OCI-LY7 (cell line): ENCODE measurements around the gene CFAP74. TPM values are rescaled to one million over a fixed set of nuclear protein-coding genes. Genes with fewer than 3 reads are reported as not detected.

ENCODE experiments used
- BruUV-seq: library from RNA; stranded (reverse); fragments of 400-500 nt; replicated peaks from 2 replicates; lab custom pipeline; 2021; lab: Mats Ljungman, UMichigan
- CTCF ChIA-PET: fragments of 300-600 bp; sonication (Branson Sonifier 250); formaldehyde crosslinking; loops from one replicate; lab custom pipeline; 2022; ENCODE audit warnings: antibody characterized with exemption; ENCODE audit not compliant: unreplicated experiment; lab: Charles Lee
- POLR2A ChIA-PET: fragments of 300-600 bp; sonication (Branson Sonifier 250); formaldehyde crosslinking; loops from one replicate; lab custom pipeline; 2022; ENCODE audit warnings: antibody characterized with exemption; lab: Charles Lee
- DNase-seq: peaks from one replicate; pipeline ENCODE4 v3.0.0-alpha.2; 2015; ENCODE audit warnings: low spot score
- H2AFZ ChIP-seq: fragments of 200-600 bp; sonication (generic), shearing (Covaris generic); 2 replicates; pipeline ENCODE4 v1.6.1; 2014; ENCODE audit warnings: mild to moderate bottlenecking, antibody characterized with exemption, low read length, moderate library complexity
- H3K27ac ChIP-seq: fragments of 200-600 bp; sonication (generic); 2 replicates; pipeline ENCODE4 v1.5.1; 2014; ENCODE audit warnings: mixed run types, low read depth, mild to moderate bottlenecking, moderate library complexity, low read length, inconsistent platforms; ENCODE audit not compliant: poor library complexity, severe bottlenecking
- H3K36me3 ChIP-seq: fragments of 200-600 bp; sonication (generic); 2 replicates; pipeline ENCODE4 v1.6.1; 2014; ENCODE audit warnings: mild to moderate bottlenecking, antibody characterized with exemption, low read length, moderate library complexity, mixed read lengths; ENCODE audit not compliant: insufficient read depth
- H3K4me1 ChIP-seq: fragments of 200-600 bp; sonication (generic); 2 replicates; pipeline ENCODE4 v1.5.1; 2014; ENCODE audit warnings: mild to moderate bottlenecking, low read length; ENCODE audit not compliant: insufficient read depth, poor library complexity, severe bottlenecking
- H3K4me2 ChIP-seq: fragments of 200-600 bp; sonication (generic); 2 replicates; pipeline ENCODE4 v1.6.1; 2014; ENCODE audit warnings: mild to moderate bottlenecking, low read length
- H3K4me3 ChIP-seq: fragments of 200-600 bp; sonication (generic); 2 replicates; pipeline ENCODE4 v1.5.1; 2014; ENCODE audit warnings: mild to moderate bottlenecking, low read depth, low read length; ENCODE audit not compliant: poor library complexity, severe bottlenecking
- H3K79me2 ChIP-seq: fragments of 200-600 bp; sonication (generic); 2 replicates; pipeline ENCODE4 v1.6.1; 2016; ENCODE audit warnings: low read depth, mild to moderate bottlenecking, low read length, moderate library complexity, mixed read lengths; ENCODE audit not compliant: insufficient read depth
- H3K9me2 ChIP-seq: fragments of 200-600 bp; sonication (generic); 2 replicates; pipeline ENCODE4 v1.6.1; 2016; ENCODE audit warnings: mild to moderate bottlenecking, low read length, mixed read lengths; ENCODE audit not compliant: insufficient read depth
- H3K9me3 ChIP-seq: fragments of 200-600 bp; sonication (generic); 2 replicates; pipeline ENCODE4 v1.6.1; 2014; ENCODE audit warnings: mild to moderate bottlenecking, mixed run types, low read length, mixed read lengths
- H4K20me1 ChIP-seq: fragments of 200-600 bp; sonication (generic); 2 replicates; pipeline ENCODE4 v1.6.1; 2014; ENCODE audit warnings: mild to moderate bottlenecking, antibody characterized with exemption, low read length, moderate library complexity, mixed read lengths; ENCODE audit not compliant: insufficient read depth
- CTCF ChIP-seq: fragments of 200-600 bp; sonication (generic); conservative IDR thresholded peaks from 2 replicates; pipeline ENCODE4 v1.5.1; 2014; ENCODE audit warnings: mild to moderate bottlenecking, antibody characterized with exemption, low read length, moderate library complexity, mixed read lengths
- EZH2phosphoT487 ChIP-seq: fragments of 200-600 bp; sonication (generic); IDR thresholded peaks from 2 replicates; pipeline ENCODE4 v1.6.1; 2018; ENCODE audit warnings: low read depth, borderline replicate concordance, mild to moderate bottlenecking, mixed run types, antibody characterized with exemption, low read length, moderate library complexity, mixed read lengths
- intact Hi-C: fragments of 100-400 bp; cut with micrococcal nuclease; formaldehyde crosslinking; loops from one replicate; pipeline ENCODE4 v1.10.0; 2022; ENCODE audit not compliant: unreplicated experiment
- total RNA-seq, 2 experiments: library from RNA; depleted of rRNA in 1 of 2; stranded (reverse); fragments of >200 nt in 1 of 2; shearing (Covaris generic) in 1 of 2; gene quantifications; 2 replicates each; pipeline ENCODE4 v1.2.3, GENCODE V29; 2014 to 2022

Gene CFAP74
- total RNA-seq, 2 experiments from 2014 or later = not detected

- no TSS peak for BruUV-seq
- Histone ChIP-seq H3K4me3 (no peak overlapping the region), H2AFZ (no peak overlapping the region), H3K9me2 (no peaks in the 10 kb centered on the region), H4K20me1 (no peaks in the 10 kb centered on the region), H3K9me3 (no peaks in the 10 kb centered on the region), H3K36me3 (no peaks in the 10 kb centered on the region), H3K4me2 (no peak overlapping the region), H3K27ac (no peak overlapping the region), H3K4me1 (no peaks in the 10 kb centered on the region), H3K79me2 (no peaks in the 10 kb centered on the region)
- ChIA-PET POLR2A (no interaction called here), CTCF (interaction anchor here (1.0 to 1.1 kb wide), 2 partner anchors 83 to 102 kb away, joined by 3 to 5 read pairs; no protein-coding TSS in a partner anchor)
- intact Hi-C loops = no loop called here
- no peak for TF ChIP-seq CTCF
- TF ChIP-seq EZH2phosphoT487 = no peak
- DNase-seq = no peak
Observed at GRCh38 chr1:2042830-2043773, 39.5 kb upstream of the CFAP74 start.

- no peak for DNase-seq
- no peak overlapping the region for H3K4me2 ChIP-seq
- H3K36me3 ChIP-seq = no peaks in the 10 kb centered on the region
- intact Hi-C loops = no loop called here
- no TSS peak for BruUV-seq
- H3K9me3 ChIP-seq = no peaks in the 10 kb centered on the region
- ChIA-PET CTCF (no interaction called here), POLR2A (no interaction called here)
- H3K4me3 ChIP-seq = no peak overlapping the region
- no peaks in the 10 kb centered on the region for H3K4me1 ChIP-seq
- H2AFZ ChIP-seq = no peak overlapping the region
- no peak overlapping the region for H3K27ac ChIP-seq
- no peaks in the 10 kb centered on the region for H4K20me1 ChIP-seq
- no peaks in the 10 kb centered on the region for H3K79me2 ChIP-seq
- H3K9me2 ChIP-seq = no peaks in the 10 kb centered on the region
- TF ChIP-seq CTCF = no peak
- TF ChIP-seq EZH2phosphoT487 = no peak
Observed at GRCh38 chr1:2041887-2042286, 38.3 kb upstream of the CFAP74 start.

- BruUV-seq = no TSS peak
- ChIA-PET CTCF (no interaction called here), POLR2A (no interaction called here)
- intact Hi-C loops = no loop called here
- Histone ChIP-seq H3K9me3 (no peaks in the 10 kb centered on the region), H3K4me3 (no peak overlapping the region), H4K20me1 (no peaks in the 10 kb centered on the region), H3K79me2 (no peaks in the 10 kb centered on the region), H3K4me1 (no peaks in the 10 kb centered on the region), H3K27ac (no peak overlapping the region), H3K4me2 (no peak overlapping the region), H3K36me3 (no peaks in the 10 kb centered on the region), H3K9me2 (no peaks in the 10 kb centered on the region), H2AFZ (no peak overlapping the region)
- no peak for DNase-seq
- no peak for TF ChIP-seq EZH2phosphoT487
- TF ChIP-seq CTCF = no peak
Observed at GRCh38 chr1:2041305-2041704, 37.7 kb upstream of the CFAP74 start.
